Neural progenitor cell (in vitro differentiated cells): Measurements from ENCODE around the gene MRPL39. TPM values are rescaled to one million over a fixed set of nuclear protein-coding genes. Genes with fewer than 3 reads are reported as not detected.
A peak's percentile ranks its signal among the peaks of the same experiment; 100 is the strongest.

Experiments
- DNase-seq: peaks from one replicate; pipeline ENCODE4 v3.0.0-alpha.2; 2016; ENCODE audit warnings: low spot score
- H2AFZ ChIP-seq: fragments of 200-600 bp; sonication (generic); replicated peaks from 2 replicates; pipeline ENCODE4 v1.6.1; 2016; ENCODE audit warnings: antibody characterized with exemption
- H3F3A ChIP-seq: fragments of 200-600 bp; sonication (generic); 2 replicates; pipeline ENCODE4 v1.6.1; 2016; ENCODE audit warnings: antibody characterized with exemption, low read depth
- H3K27ac ChIP-seq: fragments of 200-600 bp; sonication (generic); 2 replicates; pipeline ENCODE4 v1.5.1; 2016; ENCODE audit warnings: mild to moderate bottlenecking
- H3K27me3 ChIP-seq: fragments of 200-600 bp; sonication (generic); 2 replicates; pipeline ENCODE4 v1.6.1; 2016; ENCODE audit warnings: mild to moderate bottlenecking, moderate library complexity
- H3K36me3 ChIP-seq: fragments of 200-600 bp; sonication (generic); 2 replicates; pipeline ENCODE4 v1.5.1; 2016
- H3K4me1 ChIP-seq: fragments of 200-600 bp; sonication (generic); 2 replicates; pipeline ENCODE4 v1.6.1; 2016; ENCODE audit warnings: mixed run types
- H3K4me2 ChIP-seq: fragments of 200-600 bp; sonication (generic); 2 replicates; pipeline ENCODE4 v1.6.1; 2016
- H3K4me3 ChIP-seq: fragments of 200-600 bp; sonication (generic); 2 replicates; pipeline ENCODE4 v1.5.1; 2016
- H3K79me2 ChIP-seq: fragments of 200-600 bp; sonication (generic); 2 replicates; pipeline ENCODE4 v1.6.1; 2016; ENCODE audit warnings: low read depth
- H3K9ac ChIP-seq: fragments of 200-600 bp; sonication (generic); 2 replicates; pipeline ENCODE4 v1.6.1; 2016
- H3K9me3 ChIP-seq: fragments of 200-600 bp; sonication (generic); 2 replicates; pipeline ENCODE4 v1.5.1; 2016; ENCODE audit warnings: low read depth
- H4K20me1 ChIP-seq: fragments of 200-600 bp; sonication (generic); 2 replicates; pipeline ENCODE4 v1.6.1; 2016; ENCODE audit warnings: low read depth
- H3K27ac Mint-ChIP-seq: 3 replicates; pipeline ENCODE4 v1.8.0; 2021; ENCODE audit warnings: mixed read lengths
- H3K27me3 Mint-ChIP-seq: 2 replicates; pipeline ENCODE4 v1.8.0; 2022; ENCODE audit warnings: low read depth, mild to moderate bottlenecking, inconsistent platforms, moderate library complexity, mixed read lengths; ENCODE audit not compliant: insufficient read depth
- H3K36me3 Mint-ChIP-seq: 3 replicates; pipeline ENCODE4 v1.8.0; 2021; ENCODE audit warnings: mixed read lengths
- H3K4me1 Mint-ChIP-seq: 3 replicates; pipeline ENCODE4 v1.8.0; 2021; ENCODE audit warnings: mixed read lengths
- H3K4me3 Mint-ChIP-seq: 3 replicates; pipeline ENCODE4 v1.8.0; 2021; ENCODE audit warnings: mild to moderate bottlenecking, moderate library complexity, mixed read lengths
- H3K9me3 Mint-ChIP-seq: 3 replicates; pipeline ENCODE4 v1.8.0; 2020; ENCODE audit warnings: mixed read lengths
- EZH2 ChIP-seq: fragments of 200-600 bp; sonication (generic); IDR thresholded peaks from 2 replicates; pipeline ENCODE4 v1.6.1; 2017; ENCODE audit warnings: antibody characterized with exemption, mild to moderate bottlenecking, moderate library complexity
- EZH2phosphoT487 ChIP-seq: fragments of 200-600 bp; sonication (generic); IDR thresholded peaks from 2 replicates; pipeline ENCODE4 v1.6.1; 2017; ENCODE audit warnings: antibody characterized with exemption
- total RNA-seq: library from RNA; depleted of rRNA; stranded (reverse); fragments of >200 nt; gene quantifications from 2 replicates; pipeline ENCODE4 v1.2.3, GENCODE V29; 2015; ENCODE audit warnings: low replicate concordance
- TF ChIP-seq, protein P1 (sequence below): fragments of 200-600 bp; sonication (generic); IDR thresholded peaks from 2 replicates; pipeline ENCODE4 v1.5.1; 2017; ENCODE audit warnings: antibody characterized with exemption, mild to moderate bottlenecking

The MRPL39 gene
- total RNA-seq, 1 donor from 2014 or later, result 63.1 TPM

DNA sequence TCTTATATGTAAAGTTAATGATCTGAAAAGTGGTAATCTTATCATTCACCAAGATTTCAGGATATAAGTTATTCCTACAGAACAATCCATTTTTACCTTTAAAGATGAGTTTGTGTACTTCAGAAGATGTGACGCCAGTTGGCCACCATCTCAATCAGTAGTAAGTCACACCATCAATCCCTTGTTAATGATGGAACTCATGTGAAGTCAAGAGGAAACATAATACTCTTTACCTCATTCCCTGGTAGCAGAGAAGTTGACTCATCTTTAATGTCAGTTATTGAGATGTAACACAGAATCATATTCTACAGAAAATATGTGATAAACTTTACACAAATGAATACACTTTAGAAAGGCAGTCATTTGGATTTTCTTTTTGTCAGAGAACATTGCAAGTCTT lies 38.2 kb downstream of the MRPL39 start:
- no peaks in the 10 kb centered on the region for H3K27me3 Mint-ChIP-seq
- Histone ChIP-seq H3K4me2 (no peak overlapping the region), H3K4me3 (no peak overlapping the region), H4K20me1 (no peaks in the 10 kb centered on the region), H3K79me2 (no peaks in the 10 kb centered on the region), H3F3A (no peaks in the 10 kb centered on the region), H3K27me3 (no peaks in the 10 kb centered on the region), H2AFZ (no peak overlapping the region), H3K9me3 (no peaks in the 10 kb centered on the region), H3K27ac (no peak overlapping the region), H3K4me1 (peaks cover 9% of the 10 kb centered on the region), H3K36me3 (no peaks in the 10 kb centered on the region), H3K9ac (no peak overlapping the region)
- TF ChIP-seq EZH2 (no peak), EZH2phosphoT487 (no peak)
- TF ChIP-seq, protein P1, sequence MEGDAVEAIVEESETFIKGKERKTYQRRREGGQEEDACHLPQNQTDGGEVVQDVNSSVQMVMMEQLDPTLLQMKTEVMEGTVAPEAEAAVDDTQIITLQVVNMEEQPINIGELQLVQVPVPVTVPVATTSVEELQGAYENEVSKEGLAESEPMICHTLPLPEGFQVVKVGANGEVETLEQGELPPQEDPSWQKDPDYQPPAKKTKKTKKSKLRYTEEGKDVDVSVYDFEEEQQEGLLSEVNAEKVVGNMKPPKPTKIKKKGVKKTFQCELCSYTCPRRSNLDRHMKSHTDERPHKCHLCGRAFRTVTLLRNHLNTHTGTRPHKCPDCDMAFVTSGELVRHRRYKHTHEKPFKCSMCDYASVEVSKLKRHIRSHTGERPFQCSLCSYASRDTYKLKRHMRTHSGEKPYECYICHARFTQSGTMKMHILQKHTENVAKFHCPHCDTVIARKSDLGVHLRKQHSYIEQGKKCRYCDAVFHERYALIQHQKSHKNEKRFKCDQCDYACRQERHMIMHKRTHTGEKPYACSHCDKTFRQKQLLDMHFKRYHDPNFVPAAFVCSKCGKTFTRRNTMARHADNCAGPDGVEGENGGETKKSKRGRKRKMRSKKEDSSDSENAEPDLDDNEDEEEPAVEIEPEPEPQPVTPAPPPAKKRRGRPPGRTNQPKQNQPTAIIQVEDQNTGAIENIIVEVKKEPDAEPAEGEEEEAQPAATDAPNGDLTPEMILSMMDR, result no peak
- peaks cover 9% of the 10 kb centered on the region for H3K36me3 Mint-ChIP-seq
- peaks cover 16% of the 10 kb centered on the region for H3K4me1 Mint-ChIP-seq
- no peak overlapping the region for H3K27ac Mint-ChIP-seq
- H3K4me3 Mint-ChIP-seq, result no peak overlapping the region
- H3K9me3 Mint-ChIP-seq, result no peaks in the 10 kb centered on the region
- DNase-seq, result no peak

DNA sequence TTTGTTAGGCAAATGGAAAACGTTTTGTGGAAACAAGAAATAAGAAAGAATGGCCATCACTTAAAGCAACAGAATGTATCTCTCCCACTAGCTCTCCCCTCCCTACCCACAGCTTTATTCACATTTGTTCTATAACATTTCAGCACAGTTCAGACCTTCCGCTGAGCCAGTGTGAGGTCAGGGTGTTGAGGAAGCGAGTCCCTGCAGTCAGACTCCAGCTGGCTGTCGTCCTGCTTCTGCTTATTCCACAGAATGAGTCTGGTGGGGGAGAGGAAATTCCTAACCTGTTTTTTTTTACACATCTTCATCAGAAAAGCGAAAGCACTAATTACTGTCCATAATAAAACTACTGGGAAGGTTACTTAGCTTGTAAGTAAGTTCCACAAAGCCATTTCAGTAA lies 39.0 kb downstream of the MRPL39 start:
- H3K4me3 ChIP-seq, result no peak overlapping the region
- H4K20me1 ChIP-seq, result no peaks in the 10 kb centered on the region
- TF ChIP-seq, protein P1, result no peak
- TF ChIP-seq EZH2phosphoT487 (no peak), EZH2 (no peak)
- no peaks in the 10 kb centered on the region for H3K9me3 ChIP-seq
- H3K27me3 Mint-ChIP-seq, result no peaks in the 10 kb centered on the region
- H3K4me1 ChIP-seq, result peaks cover 9% of the 10 kb centered on the region
- no peak overlapping the region for H3K9ac ChIP-seq
- H3K9me3 Mint-ChIP-seq, result no peaks in the 10 kb centered on the region
- H3K79me2 ChIP-seq, result no peaks in the 10 kb centered on the region
- peaks cover 9% of the 10 kb centered on the region for H3K36me3 Mint-ChIP-seq
- peaks cover 6% of the 10 kb centered on the region for H3K27me3 ChIP-seq
- DNase-seq, result peak; percentile 22
- H3K4me2 ChIP-seq, result no peak overlapping the region
- no peak overlapping the region for H3K4me3 Mint-ChIP-seq
- H3K36me3 ChIP-seq, result no peaks in the 10 kb centered on the region
- H3K27ac ChIP-seq, result no peak overlapping the region
- peak overlapping the region; percentile 89 for H3K27ac Mint-ChIP-seq
- peaks cover 9% of the 10 kb centered on the region for H3K4me1 Mint-ChIP-seq
- H3F3A ChIP-seq, result no peaks in the 10 kb centered on the region
- H2AFZ ChIP-seq, result no peak overlapping the region

DNA sequence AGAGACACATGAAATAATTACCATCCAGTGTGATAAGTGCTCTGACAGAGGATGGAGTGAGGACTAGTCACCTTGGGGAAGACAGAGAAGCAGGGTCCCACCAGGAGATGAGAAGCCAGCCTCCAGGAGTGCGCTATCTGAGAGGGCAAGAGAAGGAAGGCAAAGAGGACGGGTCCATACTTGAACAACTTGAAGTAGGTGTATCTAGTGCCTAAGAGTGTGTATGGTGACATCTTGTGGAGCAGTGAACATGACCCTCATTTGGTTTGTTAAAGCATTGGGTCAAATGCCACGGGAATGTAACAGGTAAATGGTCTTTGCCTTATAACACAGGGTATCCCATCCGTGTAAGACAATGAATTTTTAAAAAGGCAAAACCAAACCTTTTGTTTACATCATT lies 39.8 kb downstream of the MRPL39 start:
- Histone ChIP-seq H3K27me3 (peaks cover 14% of the 10 kb centered on the region), H3K79me2 (no peaks in the 10 kb centered on the region), H3K9ac (no peak overlapping the region), H3K4me2 (no peak overlapping the region), H3K36me3 (no peaks in the 10 kb centered on the region), H2AFZ (no peak overlapping the region), H3F3A (no peaks in the 10 kb centered on the region), H4K20me1 (no peaks in the 10 kb centered on the region), H3K9me3 (no peaks in the 10 kb centered on the region), H3K4me1 (peaks cover 9% of the 10 kb centered on the region), H3K4me3 (no peak overlapping the region), H3K27ac (no peak overlapping the region)
- DNase-seq, result no peak
- Mint-ChIP-seq H3K27me3 (peaks cover 3% of the 10 kb centered on the region), H3K27ac (no peak overlapping the region), H3K9me3 (no peaks in the 10 kb centered on the region), H3K36me3 (peaks cover 15% of the 10 kb centered on the region), H3K4me1 (peaks cover 8% of the 10 kb centered on the region), H3K4me3 (no peak overlapping the region)
- TF ChIP-seq EZH2phosphoT487 (no peak), EZH2 (no peak)
- TF ChIP-seq, protein P1, result no peak
